NCI-H510A treated with DMSO at 0.1 percent for 48 hours (cell line): ENCODE results near the gene BTG2.

ENCODE experiments used
- DNase-seq: peaks from one replicate; lab custom pipeline; 2025; lab: John Stamatoyannopoulos, UW

BTG2 gene

GRCh38 chr1:203342192-203342940 lies 37.0 kb downstream of the BTG2 start:
- DNase-seq, result peak; percentile 59

DNA sequence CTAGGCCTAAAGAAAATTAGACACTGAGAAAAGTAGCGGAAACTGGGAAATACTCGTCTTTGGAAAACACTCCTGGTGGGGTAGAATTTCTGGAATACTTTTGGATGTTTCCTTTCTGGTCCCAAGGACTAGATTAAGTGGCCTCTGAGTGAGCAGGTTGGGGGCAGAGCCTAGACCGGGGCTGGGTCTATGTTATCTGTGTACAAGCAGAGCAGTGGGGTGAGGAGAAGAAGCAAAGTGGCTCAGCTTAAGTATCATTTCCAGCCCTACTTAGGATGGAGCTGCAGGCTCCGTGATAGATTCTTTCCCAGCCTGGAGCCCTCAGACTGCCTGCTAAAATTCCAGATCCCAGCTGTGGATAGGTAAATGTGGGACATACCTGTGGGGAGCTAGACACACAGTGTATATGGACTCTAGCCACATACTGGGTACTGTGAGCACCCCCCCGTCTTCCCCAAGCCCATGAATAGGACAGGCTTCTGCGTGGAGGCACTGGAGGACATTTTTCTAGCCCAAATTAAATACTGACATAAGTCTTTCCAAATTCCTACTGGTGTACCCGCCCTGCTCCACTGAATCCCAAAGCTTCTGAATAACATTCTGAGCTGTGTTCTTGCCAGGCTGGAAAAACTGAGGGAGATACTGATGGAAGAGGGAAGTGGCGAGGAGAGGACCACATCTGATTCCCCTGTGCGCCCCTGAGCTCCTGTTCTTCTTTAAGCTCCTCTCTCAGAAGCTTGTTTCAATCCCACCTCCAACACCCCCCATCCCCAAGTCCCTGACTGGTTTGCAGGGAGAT lies 38.8 kb downstream of the BTG2 start:
- no peak for DNase-seq

- DNase-seq, result peak; percentile 44
These were observed 40.9 kb downstream of the BTG2 start for GRCh38 chr1:203346060-203346768.

GRCh38 chr1:203346769-203347102 lies 41.4 kb downstream of the BTG2 start:
- no peak for DNase-seq

GRCh38 chr1:203349166-203349565 lies 43.8 kb downstream of the BTG2 start:
- no peak for DNase-seq

- DNase-seq, result no peak
These were observed 44.6 kb downstream of the BTG2 start for GRCh38 chr1:203349773-203350524.

- peak; percentile 30 for DNase-seq
These were observed 45.8 kb downstream of the BTG2 start, which contains the start of gene FMOD for GRCh38 chr1:203351037-203351625. TSS of gene FMOD (minus strand) at chr1:203351122. CDS start at chr1:203348270, 2,852 bp downstream.

GRCh38 chr1:203353486-203353885 lies 48.2 kb downstream of the BTG2 start:
- no peak for DNase-seq

DNA sequence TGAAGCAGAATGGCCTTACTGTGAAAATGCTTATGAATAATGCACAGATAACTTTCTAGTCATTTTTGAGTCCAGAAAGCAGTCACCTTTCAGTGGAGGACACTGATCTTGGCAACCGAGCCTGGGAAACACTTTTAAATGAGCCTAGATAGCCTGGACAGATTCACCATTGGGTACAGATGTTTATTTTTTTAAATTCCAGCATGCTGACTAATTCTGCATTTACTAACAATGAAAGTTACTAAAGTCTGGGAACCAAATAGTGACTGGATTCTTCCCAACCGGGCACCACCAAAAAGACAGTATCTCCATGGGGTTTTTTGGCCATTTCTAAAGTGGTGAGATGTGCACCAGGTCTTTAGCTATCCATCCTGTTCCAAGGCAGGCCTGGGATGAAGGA lies 48.9 kb downstream of the BTG2 start:
- DNase-seq, result no peak

DNA sequence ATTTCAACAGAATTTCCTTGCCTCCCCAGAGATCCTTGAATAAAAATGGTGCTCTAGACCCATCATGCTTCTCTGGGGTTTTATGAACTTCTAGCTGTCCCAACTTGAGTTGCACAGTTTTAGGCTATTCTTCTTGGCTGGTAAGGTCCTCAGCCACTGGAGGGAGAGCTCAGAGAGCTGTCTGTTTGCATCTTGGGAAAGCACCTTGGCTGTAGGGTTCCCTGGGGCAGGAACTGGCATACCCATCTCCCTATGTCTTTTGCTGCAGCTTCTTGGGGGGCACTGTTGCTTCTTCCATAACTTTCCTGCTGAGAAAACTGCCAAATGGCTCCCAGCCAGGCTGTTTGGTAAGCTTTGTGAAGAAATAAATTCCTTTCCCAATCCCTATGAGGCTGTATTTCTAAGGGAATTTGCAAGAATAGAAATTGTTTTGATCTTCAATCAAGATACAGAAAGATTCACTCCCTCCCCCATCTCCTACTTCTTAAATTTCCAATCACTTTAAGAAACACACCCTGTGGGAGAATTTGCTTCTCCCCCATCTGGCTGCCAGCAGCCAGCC lies 53.8 kb downstream of the BTG2 start:
- DNase-seq, result no peak
